WTC11 (cell line): Measurements from ENCODE around the gene IRF2.

ENCODE experiments used
- CTCF ChIP-seq: fragments of 200-600 bp; IDR thresholded peaks from 2 replicates; pipeline ENCODE4 v1.8.0; 2022; ENCODE audit warnings: antibody characterized with exemption
- NFYB ChIP-seq: sonication (generic); formaldehyde crosslinking; conservative IDR thresholded peaks from 2 replicates; pipeline ENCODE4 v1.8.0; 2022; ENCODE audit warnings: low read depth, missing genetic modification reagents
- SP1 ChIP-seq: sonication (generic); formaldehyde crosslinking; conservative IDR thresholded peaks from 2 replicates; pipeline ENCODE4 v1.8.1; 2022; ENCODE audit warnings: missing genetic modification reagents
- ZNF423 ChIP-seq: fragments of 250-450 bp; sonication (Bioruptor Pico); IDR thresholded peaks from 2 replicates; pipeline ENCODE4 v2.1.2; 2022; ENCODE audit warnings: mild to moderate bottlenecking, moderate library complexity

- TF ChIP-seq CTCF (no peak), SP1 (CRISPR knock-in tag) (no peak), ZNF423 (no peak), NFYB (CRISPR knock-in tag) (no peak)
Measured at GRCh38 chr4:184355111-184355604, 119.2 kb downstream of the IRF2 start.
